Mucosa of descending colon (tissue), 3 donors: Measurements from ENCODE around the gene ZNF618. TPM values are rescaled to one million over a fixed set of nuclear protein-coding genes. Genes with fewer than 3 reads are reported as not detected.

Source experiments
- ATAC-seq: fragments of 200-7000 bp; cut with Tn5 transposase; one replicate; pipeline ENCODE4 v1.9.1; 2020; ENCODE audit warnings: mild to moderate bottlenecking, moderate library complexity
- DNase-seq, 3 donors: peaks; one replicate each; pipeline ENCODE4 v3.0.0-alpha.2; 2020
- H3K36me3 ChIP-seq: fragments of 200-600 bp; one replicate; pipeline ENCODE4 v1.8.0; 2021; ENCODE audit warnings: low read depth, mild to moderate bottlenecking
- H3K4me1 ChIP-seq: fragments of 200-600 bp; one replicate; pipeline ENCODE4 v1.8.0; 2021; ENCODE audit warnings: low read depth, mild to moderate bottlenecking
- H3K4me3 ChIP-seq: fragments of 200-600 bp; one replicate; pipeline ENCODE4 v1.8.0; 2021; ENCODE audit warnings: mild to moderate bottlenecking
- H3K9me3 ChIP-seq: fragments of 200-600 bp; one replicate; pipeline ENCODE4 v1.8.0; 2021; ENCODE audit warnings: mild to moderate bottlenecking
- intact Hi-C, 2 donors: fragments of 100-400 bp; cut with DNase I in 1 of 2; cut with micrococcal nuclease in 1 of 2; formaldehyde crosslinking; loops; one replicate each; pipeline versions ENCODE4 v1.11.0 to v1.11.1; 2022; cut with DNase I, micrococcal nuclease
- total RNA-seq, 3 donors: library from RNA; stranded (reverse); fragmentation: NEBNext Ultra II Directional in 2 of 3; extraction: Animal tissue kit (Norgen Biotek cat#: 25700) in 2 of 3; gene quantifications; one replicate each; pipeline versions ENCODE4 v1.2.1 to v1.2.4, GENCODE V29; 2021 to 2023
- TF ChIP-seq, protein P1 (sequence below): fragments of 200-600 bp; IDR thresholded peaks from one replicate; pipeline ENCODE4 v1.8.0; 2022; ENCODE audit warnings: antibody characterized with exemption, mild to moderate bottlenecking
- donor health status: DM: no; HTN: no; CAD: no; lungs with moderate emphysema.
- donor health status: DM: no; HTN: no; CAD: no.
- donor health status: DM: no; HTN: yes; CAD: no.

Gene ZNF618
- total RNA-seq, 3 donors from 2014 or later, result 2.7 to 6.2 (median 3.7) TPM

DNA sequence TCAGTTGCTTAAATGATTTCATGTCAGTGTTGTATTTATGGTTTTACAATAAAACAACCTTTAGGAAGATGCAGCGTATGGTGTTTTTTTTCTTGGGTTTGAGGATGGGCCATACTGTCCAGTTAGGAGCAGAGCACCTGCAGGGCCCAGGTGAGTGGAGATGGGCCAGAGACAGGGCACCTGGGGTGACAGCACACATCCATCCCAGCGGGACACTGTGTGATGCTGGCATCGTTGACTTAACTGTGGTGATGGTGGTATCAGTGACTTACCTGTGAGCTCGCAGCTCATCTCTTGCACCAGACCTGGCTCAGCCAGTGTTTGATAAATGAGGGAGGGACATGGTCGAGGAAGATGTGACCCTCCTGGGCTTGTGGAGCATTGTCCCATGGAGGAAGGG lies 180.4 kb downstream of the ZNF618 start:
- H3K9me3 ChIP-seq, result no peaks in the 10 kb centered on the region
- ATAC-seq (no peak), DNase-seq (no peak)
- intact Hi-C loops, result no loop called here
- H3K4me1 ChIP-seq, result no peaks in the 10 kb centered on the region
- H3K4me3 ChIP-seq, result no peak overlapping the region
- no peaks in the 10 kb centered on the region for H3K36me3 ChIP-seq
- TF ChIP-seq, protein P1, sequence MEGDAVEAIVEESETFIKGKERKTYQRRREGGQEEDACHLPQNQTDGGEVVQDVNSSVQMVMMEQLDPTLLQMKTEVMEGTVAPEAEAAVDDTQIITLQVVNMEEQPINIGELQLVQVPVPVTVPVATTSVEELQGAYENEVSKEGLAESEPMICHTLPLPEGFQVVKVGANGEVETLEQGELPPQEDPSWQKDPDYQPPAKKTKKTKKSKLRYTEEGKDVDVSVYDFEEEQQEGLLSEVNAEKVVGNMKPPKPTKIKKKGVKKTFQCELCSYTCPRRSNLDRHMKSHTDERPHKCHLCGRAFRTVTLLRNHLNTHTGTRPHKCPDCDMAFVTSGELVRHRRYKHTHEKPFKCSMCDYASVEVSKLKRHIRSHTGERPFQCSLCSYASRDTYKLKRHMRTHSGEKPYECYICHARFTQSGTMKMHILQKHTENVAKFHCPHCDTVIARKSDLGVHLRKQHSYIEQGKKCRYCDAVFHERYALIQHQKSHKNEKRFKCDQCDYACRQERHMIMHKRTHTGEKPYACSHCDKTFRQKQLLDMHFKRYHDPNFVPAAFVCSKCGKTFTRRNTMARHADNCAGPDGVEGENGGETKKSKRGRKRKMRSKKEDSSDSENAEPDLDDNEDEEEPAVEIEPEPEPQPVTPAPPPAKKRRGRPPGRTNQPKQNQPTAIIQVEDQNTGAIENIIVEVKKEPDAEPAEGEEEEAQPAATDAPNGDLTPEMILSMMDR, result no peak

DNA sequence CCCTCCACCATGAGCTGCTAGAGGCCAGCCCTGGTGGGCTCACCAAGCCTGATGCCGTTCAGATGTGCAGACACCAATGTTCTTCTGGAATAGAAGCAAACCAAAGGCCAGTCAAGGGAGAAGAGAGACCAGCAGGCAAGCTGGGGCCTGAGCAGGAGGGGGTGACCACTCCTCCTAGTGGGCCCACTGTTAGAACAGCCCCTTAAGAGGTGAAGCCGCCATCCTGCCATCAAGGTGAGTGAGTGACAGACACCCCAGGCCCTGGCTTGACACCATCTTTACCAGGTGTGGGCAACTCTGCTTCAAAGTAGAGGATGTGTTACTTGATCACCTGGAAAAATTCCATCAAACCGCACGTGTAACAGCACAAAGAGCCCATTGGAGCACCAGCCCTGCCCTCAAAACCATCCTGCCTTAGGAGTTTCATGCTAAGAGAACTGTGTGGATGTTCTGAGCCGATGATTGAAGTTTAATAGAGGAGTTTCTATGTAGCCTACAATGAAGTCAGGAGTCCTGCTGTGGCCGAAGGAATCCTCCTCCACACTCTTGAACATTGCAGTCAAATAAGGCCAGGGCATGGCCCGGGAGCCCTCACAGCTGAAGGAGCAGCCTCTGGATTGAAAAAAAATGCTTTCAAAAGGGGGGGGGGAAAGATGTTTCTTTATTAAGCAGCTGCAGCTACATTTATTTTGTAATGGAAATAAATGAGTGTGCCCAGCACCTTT lies 181.2 kb downstream of the ZNF618 start:
- intact Hi-C loops, result no loop called here

DNA sequence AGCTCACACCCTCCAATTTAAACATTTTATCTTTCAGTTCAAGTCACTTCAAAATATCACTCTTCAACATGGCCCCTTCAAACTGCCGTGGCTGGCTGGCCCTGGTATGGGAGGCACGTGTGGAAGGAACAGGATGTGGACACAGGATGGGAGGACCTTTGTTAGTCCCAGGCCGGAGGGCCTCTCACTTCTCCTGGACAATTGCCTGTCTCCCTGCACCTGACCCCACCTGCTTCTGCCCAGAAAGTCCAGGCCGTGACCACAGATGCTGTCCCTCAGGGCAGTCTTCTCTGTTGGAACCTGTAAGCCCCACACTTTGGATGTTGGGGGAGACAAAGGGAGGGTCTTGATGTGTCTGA lies 182.6 kb downstream of the ZNF618 start:
- TF ChIP-seq, protein P1, result no peak
- ATAC-seq (no peak), DNase-seq (no peak)
- Histone ChIP-seq H3K4me3 (no peak overlapping the region), H3K9me3 (no peaks in the 10 kb centered on the region), H3K4me1 (no peaks in the 10 kb centered on the region), H3K36me3 (no peaks in the 10 kb centered on the region)
- intact Hi-C loops, result no loop called here

More for the DNA sequence above, 181.2 kb downstream of the ZNF618 start:
- DNase-seq (no peak), ATAC-seq (no peak)
- no peaks in the 10 kb centered on the region for H3K9me3 ChIP-seq
- H3K4me3 ChIP-seq, result no peak overlapping the region
- H3K36me3 ChIP-seq, result no peaks in the 10 kb centered on the region
- TF ChIP-seq, protein P1, result no peak
- H3K4me1 ChIP-seq, result no peaks in the 10 kb centered on the region

DNA sequence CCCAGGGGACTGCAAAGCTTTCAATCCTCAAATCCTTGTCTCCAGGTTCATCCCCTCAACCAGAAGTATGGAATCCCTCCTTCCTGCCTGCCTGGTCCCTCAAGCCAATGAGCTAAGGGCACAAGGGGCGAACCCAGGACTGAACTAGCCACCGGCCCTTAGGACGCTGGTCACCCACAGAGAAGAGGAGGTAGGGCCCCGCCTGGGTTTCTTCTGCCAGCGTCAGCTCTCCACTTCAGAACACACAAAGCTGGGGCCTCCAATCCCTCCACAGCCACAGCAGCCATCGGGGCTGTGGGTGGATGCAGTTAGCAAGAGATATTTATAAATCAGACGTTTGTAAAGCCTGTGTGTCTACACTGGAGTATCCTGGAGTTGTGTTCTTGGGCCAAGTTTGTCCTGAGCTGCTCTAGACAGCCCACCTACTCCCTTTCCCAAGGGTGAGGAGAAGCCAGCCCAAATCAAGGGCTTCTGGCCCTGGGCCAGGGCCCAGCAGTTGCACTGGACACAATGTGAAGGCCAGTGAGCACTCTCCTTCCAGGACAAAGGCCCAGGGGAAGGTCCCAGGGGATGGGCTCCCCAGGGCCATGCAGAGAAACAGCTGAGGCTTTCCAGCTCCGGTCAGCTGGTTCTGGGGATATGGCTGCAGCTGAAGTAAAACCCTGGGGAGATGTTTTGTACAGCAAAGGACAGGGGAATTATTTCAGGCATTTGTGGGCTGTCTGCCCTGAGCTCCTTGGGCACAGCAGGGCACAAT lies 183.1 kb downstream of the ZNF618 start:
- TF ChIP-seq, protein P1, result no peak
- H3K9me3 ChIP-seq, result no peaks in the 10 kb centered on the region
- DNase-seq, result no peak
- intact Hi-C loops, result no loop called here
- H3K4me1 ChIP-seq, result no peaks in the 10 kb centered on the region
- H3K36me3 ChIP-seq, result no peaks in the 10 kb centered on the region
- ATAC-seq, result no peak
- no peak overlapping the region for H3K4me3 ChIP-seq

DNA sequence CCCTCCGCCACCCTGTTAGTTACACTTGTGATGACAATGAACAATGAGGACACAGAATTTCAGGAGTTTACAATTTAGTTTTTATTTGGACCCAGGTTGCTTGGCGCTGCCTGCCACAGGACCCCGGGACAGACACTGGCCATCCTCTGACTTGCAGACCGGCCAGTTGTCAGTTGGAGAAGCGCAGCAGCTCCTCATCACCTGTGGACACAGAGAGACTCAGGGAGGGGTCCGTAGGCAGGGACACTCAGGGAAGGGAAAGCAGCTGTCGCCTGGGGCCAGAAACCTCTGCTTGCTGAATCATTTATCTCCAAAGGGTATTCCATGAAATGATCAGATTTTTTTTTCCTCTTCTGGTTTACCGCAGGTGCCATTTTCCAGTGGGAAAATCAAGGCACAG lies 184.0 kb downstream of the ZNF618 start:
- no peak for DNase-seq
- ATAC-seq, result no peak
- TF ChIP-seq, protein P1, result no peak
- Histone ChIP-seq H3K36me3 (no peaks in the 10 kb centered on the region), H3K4me1 (no peaks in the 10 kb centered on the region), H3K9me3 (no peaks in the 10 kb centered on the region), H3K4me3 (no peak overlapping the region)
- intact Hi-C loops, result no loop called here
